HG03457 (cell line): ENCODE data around the gene QSOX2.

Source experiments
- ATAC-seq: cut with Tn5 transposase; IDR thresholded peaks from one replicate; pipeline ENCODE4 v1.9.1; 2021; ENCODE audit warnings: moderate number of reproducible peaks; ENCODE audit not compliant: unreplicated experiment

Gene QSOX2

GRCh38 chr9:136245219-136246150 is at the start of gene QSOX2:
QSOX2 (minus strand) TSS chr9:136245812; CDS start chr9:136245803, 9 bp downstream.
- ATAC-seq = no peak

- ATAC-seq = no peak
Measured at GRCh38 chr9:136295055-136295454, 49.4 kb upstream of the QSOX2 start.

GRCh38 chr9:136294437-136294836 is 48.8 kb upstream of the QSOX2 start:
- no peak for ATAC-seq

GRCh38 chr9:136293476-136294077 is 48.0 kb upstream of the QSOX2 start:
- no peak for ATAC-seq

- no peak for ATAC-seq
Measured at GRCh38 chr9:136292591-136293448, 47.2 kb upstream of the QSOX2 start.

- no peak for ATAC-seq
Measured at GRCh38 chr9:136292026-136292538, 46.5 kb upstream of the QSOX2 start.

- no peak for ATAC-seq
Measured at GRCh38 chr9:136291306-136292025, 45.9 kb upstream of the QSOX2 start.

GRCh38 chr9:136290508-136291000 is 44.9 kb upstream of the QSOX2 start:
- ATAC-seq = no peak

- no peak for ATAC-seq
Measured at GRCh38 chr9:136289651-136290507, 44.3 kb upstream of the QSOX2 start.

GRCh38 chr9:136287960-136288753 is 42.5 kb upstream of the QSOX2 start:
- no peak for ATAC-seq

GRCh38 chr9:136286987-136287379 is 41.4 kb upstream of the QSOX2 start:
- ATAC-seq = no peak

GRCh38 chr9:136286359-136286986 is 40.9 kb upstream of the QSOX2 start:
- no peak for ATAC-seq

GRCh38 chr9:136285501-136286358 is 40.1 kb upstream of the QSOX2 start:
- ATAC-seq = no peak

GRCh38 chr9:136284951-136285350 is 39.3 kb upstream of the QSOX2 start:
- no peak for ATAC-seq

- no peak for ATAC-seq
Measured at GRCh38 chr9:136284311-136284710, 38.7 kb upstream of the QSOX2 start.

- no peak for ATAC-seq
Measured at GRCh38 chr9:136283291-136284235, 38.0 kb upstream of the QSOX2 start.
